Endothelial cell of umbilical vein (primary cell): ENCODE data around the gene SECISBP2.

Experiments used
- EZH2 ChIP-seq: IDR thresholded peaks from 2 replicates; pipeline ENCODE4 v1.6.1; 2012; ENCODE audit warnings: borderline replicate concordance, low read depth, mild to moderate bottlenecking, moderate library complexity, low read length, inconsistent platforms; ENCODE audit not compliant: severe bottlenecking
- FOS ChIP-seq: IDR thresholded peaks from 2 replicates; pipeline ENCODE4 v1.6.1; 2011; ENCODE audit warnings: mild to moderate bottlenecking, low read length, moderate library complexity, borderline replicate concordance; ENCODE audit not compliant: insufficient read depth
- JUN ChIP-seq: IDR thresholded peaks from 2 replicates; pipeline ENCODE4 v1.6.1; 2011; ENCODE audit warnings: borderline replicate concordance, low read depth; ENCODE audit not compliant: insufficient read length, insufficient read depth
- MYC ChIP-seq: IDR thresholded peaks from one replicate; pipeline ENCODE4 v1.6.1; 2011; ENCODE audit warnings: mild to moderate bottlenecking, low read depth, low read length
- POLR2A ChIP-seq: IDR thresholded peaks from 2 replicates; pipeline ENCODE4 v1.6.1; 2012; ENCODE audit warnings: low read depth, mild to moderate bottlenecking, control low read depth, low read length
- POLR2AphosphoS5 ChIP-seq: IDR thresholded peaks from 2 replicates; pipeline ENCODE4 v1.6.1; 2012; ENCODE audit warnings: low read depth, mild to moderate bottlenecking, control low read depth, low read length, moderate library complexity; ENCODE audit not compliant: insufficient read depth
- TF ChIP-seq, protein P1 (sequence below), 2 donors: IDR thresholded peaks; 1 replicate in 1 of 2; 2 replicates in 1 of 2; pipeline ENCODE4 v1.5.1; 2011; ENCODE audit warnings: low read length in 2 of 2, mild to moderate bottlenecking in 2 of 2, moderate library complexity in 2 of 2, control low read depth in 1 of 2, inconsistent platforms in 1 of 2, low read depth in 1 of 2; ENCODE audit not compliant: insufficient read depth in 1 of 2; ENCODE audit errors: extremely low read depth in 1 of 2
- TF ChIP-seq, protein P2 (sequence below): IDR thresholded peaks from 2 replicates; pipeline ENCODE4 v1.6.1; 2011; ENCODE audit not compliant: insufficient read depth, insufficient read length

- TF ChIP-seq, protein P1, sequence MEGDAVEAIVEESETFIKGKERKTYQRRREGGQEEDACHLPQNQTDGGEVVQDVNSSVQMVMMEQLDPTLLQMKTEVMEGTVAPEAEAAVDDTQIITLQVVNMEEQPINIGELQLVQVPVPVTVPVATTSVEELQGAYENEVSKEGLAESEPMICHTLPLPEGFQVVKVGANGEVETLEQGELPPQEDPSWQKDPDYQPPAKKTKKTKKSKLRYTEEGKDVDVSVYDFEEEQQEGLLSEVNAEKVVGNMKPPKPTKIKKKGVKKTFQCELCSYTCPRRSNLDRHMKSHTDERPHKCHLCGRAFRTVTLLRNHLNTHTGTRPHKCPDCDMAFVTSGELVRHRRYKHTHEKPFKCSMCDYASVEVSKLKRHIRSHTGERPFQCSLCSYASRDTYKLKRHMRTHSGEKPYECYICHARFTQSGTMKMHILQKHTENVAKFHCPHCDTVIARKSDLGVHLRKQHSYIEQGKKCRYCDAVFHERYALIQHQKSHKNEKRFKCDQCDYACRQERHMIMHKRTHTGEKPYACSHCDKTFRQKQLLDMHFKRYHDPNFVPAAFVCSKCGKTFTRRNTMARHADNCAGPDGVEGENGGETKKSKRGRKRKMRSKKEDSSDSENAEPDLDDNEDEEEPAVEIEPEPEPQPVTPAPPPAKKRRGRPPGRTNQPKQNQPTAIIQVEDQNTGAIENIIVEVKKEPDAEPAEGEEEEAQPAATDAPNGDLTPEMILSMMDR (IDR thresholded peaks at IDR 0.05; ENCODE audit: extremely low read depth in 1 of 2, insufficient read depth in 1 of 2, low read depth in 1 of 2, low read length in 2 of 2) = no peak
- no peak for TF ChIP-seq POLR2AphosphoS5
- no peak for TF ChIP-seq EZH2
- no peak for TF ChIP-seq FOS
- TF ChIP-seq JUN = no peak
- TF ChIP-seq POLR2A = no peak
- TF ChIP-seq, protein P2, sequence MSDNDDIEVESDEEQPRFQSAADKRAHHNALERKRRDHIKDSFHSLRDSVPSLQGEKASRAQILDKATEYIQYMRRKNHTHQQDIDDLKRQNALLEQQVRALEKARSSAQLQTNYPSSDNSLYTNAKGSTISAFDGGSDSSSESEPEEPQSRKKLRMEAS = no peak
- TF ChIP-seq MYC = no peak
Measured at GRCh38 chr9:89407070-89407469, 88.8 kb downstream of the SECISBP2 start.
